ENCODE data around the gene NEURL4.
"Not testable (repeated sequence)": the region's sequence is repeated elsewhere in the genome, so short reads cannot be mapped to it uniquely, and the experiment has no call there.

The NEURL4 gene

GRCh38 chr17:7328840-7329373, at the start of gene NEURL4:
Gene NEURL4, minus strand, starts transcription at chr17:7329335. Its CDS starts 23 bp downstream, at chr17:7329312.
- peak; percentile 4 for DNase-seq

DNA sequence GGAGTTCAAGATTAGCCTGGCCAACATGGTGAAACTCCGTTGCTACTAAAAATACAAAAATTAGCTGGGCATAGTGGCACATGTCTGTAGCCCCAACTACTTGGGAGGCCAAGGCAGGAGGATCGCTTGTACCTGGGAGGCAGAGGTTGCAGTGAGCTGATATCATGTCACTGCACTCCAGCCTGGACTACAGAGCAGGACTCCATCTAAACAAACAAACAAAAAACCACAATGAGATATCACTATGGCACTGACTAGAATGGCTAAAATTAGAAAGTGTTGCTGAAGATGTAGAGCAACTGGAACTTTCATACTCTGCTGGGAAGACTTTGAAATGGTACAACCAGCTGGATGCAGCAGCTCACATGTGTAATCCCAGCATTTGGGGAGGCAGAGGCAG, 45.2 kb upstream of the NEURL4 start:
- DNase-seq = no peak

DNA sequence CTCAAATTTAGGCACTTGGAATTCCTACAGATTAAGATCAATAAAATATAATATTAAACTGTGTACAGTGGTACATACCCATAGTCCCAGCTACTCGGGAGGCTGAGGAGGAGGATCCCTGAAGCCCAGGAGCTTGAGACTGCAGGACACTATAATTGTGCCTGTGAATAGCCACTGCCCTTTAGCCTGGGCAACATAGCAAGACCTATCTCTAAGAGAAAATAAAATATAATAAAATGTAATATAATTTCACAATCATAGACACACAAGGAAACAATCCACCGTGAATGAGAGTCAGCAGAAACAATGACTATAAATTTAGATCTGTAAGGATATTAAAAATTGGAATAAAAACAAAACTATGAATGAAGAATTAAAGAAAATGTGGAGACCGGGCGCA, 41.7 kb upstream of the NEURL4 start:
- no peak for DNase-seq

DNA sequence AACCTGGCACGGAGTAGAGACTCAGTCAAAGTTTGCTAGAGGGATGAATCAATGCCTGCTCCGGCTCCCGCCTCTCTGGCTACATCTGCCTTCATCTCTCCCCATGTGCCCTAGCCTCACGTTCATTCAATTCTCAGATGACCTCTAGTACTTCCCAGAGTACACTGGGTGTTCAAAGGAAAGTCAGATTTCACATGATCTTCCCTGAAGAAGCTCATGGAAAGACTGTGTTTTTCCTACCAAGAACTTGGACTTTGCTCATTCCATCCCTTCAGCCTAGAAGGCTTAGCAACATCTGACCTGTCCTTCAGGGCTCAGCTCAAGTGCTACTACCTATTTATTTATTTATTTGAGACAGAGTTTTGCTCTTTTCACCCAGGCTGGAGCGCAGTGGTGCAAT, 40.7 kb upstream of the NEURL4 start:
- DNase-seq = no peak

DNA sequence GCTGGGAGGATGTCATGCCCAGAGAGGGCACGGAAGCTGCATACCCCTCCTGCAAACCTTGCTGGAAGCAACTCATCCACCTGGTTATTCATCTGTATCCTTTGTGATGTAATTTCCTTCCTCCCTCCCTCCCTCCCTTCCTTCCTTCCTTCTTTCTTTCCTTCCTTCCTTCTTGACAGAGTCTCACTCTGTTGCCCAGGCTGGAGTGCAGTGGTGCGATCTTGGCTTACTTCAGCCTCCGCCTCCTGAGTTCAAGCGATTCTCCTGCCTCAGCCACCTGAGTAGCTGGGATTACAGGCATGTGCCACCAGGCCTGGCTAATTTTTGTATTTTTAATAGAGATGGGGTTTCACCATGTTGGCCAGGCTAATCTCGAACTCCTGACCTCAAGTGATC, 39.5 kb upstream of the NEURL4 start:
- not testable (repeated sequence) for DNase-seq

DNA sequence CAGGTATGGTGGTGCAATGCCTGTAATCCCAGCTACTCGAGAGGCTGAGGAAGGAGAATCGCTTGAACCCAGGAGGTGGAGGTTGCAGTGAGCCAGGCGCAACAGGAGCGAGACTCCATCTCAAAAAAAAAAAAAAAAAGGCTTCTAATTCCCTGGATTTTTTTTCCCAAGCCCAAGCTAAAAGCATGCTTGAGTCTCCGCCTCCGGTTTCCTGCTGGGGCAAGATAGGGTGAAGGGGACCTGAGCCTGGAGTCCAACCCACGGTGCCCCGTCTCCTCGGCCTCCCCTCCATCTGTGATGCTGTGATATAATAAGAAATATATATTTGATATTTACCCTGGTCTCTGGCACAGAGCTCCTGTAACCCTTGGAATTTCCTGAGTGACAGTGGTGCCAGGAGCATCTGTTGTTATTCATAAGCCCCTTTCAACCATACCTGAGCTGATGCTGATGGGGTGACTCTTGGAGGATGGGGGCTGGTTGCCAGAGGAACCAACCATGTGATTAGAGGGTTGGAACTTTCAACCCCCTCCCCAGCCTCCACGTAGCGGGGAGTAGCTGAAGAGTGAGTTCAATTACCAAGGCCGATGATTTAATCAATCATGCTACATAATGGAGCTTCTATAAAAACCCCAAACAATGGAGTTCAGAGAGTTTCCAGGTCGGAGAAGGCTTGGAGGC, 38.9 kb upstream of the NEURL4 start:
- no peak for DNase-seq

GRCh38 chr17:7367083-7367482, 37.9 kb upstream of the NEURL4 start:
- no peak for DNase-seq

DNA sequence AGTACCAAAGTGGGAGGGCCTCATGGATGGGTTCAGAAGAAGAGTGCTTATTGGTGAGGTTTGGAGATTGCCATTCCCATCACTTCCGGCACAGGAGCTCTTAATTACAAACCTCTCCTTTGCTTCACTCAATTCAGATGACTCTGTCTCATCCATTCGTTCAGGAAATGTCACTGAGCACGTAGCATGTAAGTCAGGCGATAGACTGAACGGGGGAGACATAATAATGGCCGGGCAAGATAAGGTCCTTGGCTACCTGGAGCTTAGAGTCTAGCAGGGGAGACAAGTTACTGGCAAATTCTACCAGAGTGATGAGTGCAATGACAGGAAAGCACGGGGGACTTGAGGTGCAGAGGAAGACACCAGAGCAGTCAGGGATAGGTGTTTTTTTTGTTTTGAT, 36.8 kb upstream of the NEURL4 start:
- not testable (repeated sequence) for DNase-seq

GRCh38 chr17:7363311-7363710, 34.2 kb upstream of the NEURL4 start:
- no peak for DNase-seq

- no peak for DNase-seq
These were observed 32.8 kb upstream of the NEURL4 start for GRCh38 chr17:7361906-7362305.

DNA sequence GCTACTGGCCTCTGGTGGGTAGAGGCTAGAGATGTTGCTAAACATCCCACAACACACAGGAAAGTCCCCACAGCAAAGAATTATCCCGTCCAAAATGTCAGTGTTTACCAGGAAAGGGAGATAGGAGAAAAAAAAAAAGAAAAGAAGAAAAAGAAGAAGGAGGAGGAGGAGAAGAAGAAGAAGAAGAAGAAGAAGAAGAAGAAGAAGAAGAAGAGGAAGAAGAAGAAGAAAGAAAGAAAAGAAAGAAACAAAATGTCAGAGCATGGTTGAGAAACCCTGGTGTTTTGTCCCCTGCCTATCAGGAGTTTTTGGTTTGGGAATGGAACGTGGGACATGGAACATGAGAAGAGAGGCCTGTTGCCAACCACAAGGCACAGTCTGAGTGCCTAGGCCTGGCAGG, 28.2 kb upstream of the NEURL4 start:
- DNase-seq = no peak

DNA sequence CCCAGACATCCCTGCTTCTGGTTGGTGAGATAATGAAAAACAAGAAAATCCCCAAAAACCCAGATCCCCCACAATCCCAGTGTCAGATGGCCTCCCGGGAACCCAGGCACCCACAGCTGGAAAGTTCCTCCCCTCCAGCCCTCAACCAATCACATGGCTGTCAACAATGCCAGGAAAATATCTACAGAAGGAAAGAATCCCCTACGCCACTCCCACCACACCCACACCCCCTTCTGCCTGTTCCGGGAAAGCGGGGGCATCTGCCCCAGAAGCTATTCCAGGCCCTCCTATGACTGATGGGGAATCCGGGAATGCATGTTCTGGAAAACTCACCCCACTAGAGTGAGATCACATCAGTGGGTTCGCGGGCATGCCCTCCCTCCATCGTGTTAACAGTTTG, 27.6 kb upstream of the NEURL4 start:
- DNase-seq = no peak

DNA sequence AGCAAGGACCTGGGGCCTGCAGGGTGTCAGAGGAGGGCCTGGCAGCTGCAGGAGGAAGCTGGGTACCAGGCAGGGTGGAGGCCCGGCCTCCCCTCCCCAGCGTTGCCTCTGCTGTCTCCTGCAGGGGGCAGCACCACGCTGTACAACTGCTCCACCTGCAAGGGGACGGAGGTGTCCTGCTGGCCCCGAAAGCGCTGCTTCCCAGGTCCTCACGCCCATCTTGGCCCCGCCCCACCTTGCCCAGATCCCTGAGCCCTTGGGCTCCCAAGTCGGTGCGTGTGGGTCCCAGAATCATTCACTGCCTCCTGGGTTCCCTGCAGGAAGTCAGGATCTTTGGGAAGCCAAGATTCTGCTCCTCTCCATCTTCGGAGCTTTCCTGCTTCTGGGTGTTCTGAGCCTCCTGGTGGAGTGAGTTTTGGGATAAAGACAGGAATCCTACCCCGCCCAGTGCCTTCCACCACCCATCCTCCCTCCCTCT, 27.0 kb upstream of the NEURL4 start:
- peak; percentile 40 for DNase-seq

DNA sequence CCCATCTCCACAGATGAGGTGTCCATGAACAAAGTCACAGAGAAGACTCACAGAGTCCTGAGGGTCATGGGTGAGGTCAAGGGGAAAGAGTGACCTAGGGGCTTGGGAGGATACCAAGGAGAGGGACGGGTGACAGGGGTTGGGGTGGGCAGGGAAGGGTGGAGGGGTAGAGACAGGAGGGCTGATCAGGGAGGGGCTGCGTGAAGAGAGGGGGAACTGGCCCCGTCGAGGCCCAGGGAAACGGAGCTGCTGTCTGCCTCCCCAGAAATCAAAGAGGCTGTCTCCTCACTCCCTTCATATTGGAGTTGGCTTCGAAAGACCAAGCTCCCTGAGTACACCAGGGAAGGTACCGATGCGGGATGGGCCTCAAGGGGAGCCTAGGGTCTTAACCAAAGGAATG, 26.4 kb upstream of the NEURL4 start:
- DNase-seq = no peak

GRCh38 chr17:7355053-7355452, 25.9 kb upstream of the NEURL4 start, which contains the start of gene TMEM95:
Gene TMEM95, plus strand, starts transcription at chr17:7355156. Its CDS starts 49 bp downstream, at chr17:7355205.
- DNase-seq = no peak

- DNase-seq = no peak
These were observed 25.2 kb upstream of the NEURL4 start for GRCh38 chr17:7354262-7354843.

GRCh38 chr17:7352910-7353635, 23.9 kb upstream of the NEURL4 start:
- DNase-seq = no peak

DNA sequence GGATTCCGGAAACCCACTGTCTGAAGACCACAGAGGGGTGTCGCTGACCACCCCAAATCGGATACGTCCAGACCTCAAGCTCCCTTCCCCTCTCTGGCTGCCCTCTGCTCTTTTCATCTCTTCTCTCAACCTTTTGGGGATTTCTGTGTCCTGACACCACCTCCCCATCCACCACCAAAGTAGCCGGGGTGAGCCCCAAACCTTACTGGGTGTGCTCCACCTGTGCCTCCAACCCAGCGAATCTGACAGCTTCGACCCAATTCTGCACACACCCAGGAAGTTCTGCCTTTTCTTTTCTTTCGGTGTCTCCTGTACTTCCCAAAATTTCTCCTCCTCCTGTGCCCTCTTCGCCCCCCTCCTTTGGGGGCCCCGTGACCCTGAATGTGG, 23.4 kb upstream of the NEURL4 start:
- no peak for DNase-seq

DNA sequence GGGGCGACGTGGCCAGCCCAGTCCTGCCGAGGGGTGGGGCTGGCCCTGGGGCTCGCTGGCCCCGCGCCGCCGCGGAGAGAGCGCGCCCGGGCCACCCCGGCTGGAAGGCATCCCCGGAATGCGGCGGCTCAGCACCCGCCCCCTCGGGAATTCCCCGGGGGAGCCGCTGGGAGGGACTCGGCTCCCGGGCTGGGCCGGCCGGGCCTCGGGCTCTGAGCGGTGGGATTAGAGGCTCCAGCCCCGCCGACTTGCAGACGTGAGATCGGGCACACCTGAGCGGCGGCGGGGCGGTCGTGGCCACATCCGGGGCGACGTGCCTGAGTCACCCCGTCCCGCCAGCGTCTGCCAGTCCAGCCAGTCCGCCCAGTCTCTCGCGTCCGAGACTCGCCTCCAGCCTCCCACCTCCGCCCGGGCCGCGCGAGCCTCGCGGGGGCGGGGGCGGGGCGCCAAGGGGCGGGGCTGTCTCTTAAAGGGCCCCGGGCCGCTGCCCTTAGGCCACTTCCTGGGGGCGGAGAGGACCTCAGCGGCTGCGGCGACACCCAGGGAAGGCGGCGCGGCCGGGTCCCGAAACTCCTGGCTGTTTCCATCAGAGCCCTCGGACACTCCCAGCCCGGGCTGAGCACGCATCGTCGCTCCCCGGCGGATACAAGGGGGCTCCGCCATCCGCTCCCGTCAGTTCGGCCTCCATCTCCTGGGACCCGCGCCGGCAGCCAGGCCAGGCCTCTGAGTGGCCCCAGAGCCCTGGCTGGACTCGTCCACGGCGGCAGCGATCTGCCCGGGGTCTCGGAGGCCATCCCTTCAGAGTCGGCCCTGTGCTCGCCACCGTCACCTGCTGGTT, 22.7 kb upstream of the NEURL4 start, which contains the start of gene KCTD11:
Gene KCTD11 (plus strand): TSS at position 498 of the 838 bp plus-strand sequence.
- DNase-seq = peak; percentile 5

DNA sequence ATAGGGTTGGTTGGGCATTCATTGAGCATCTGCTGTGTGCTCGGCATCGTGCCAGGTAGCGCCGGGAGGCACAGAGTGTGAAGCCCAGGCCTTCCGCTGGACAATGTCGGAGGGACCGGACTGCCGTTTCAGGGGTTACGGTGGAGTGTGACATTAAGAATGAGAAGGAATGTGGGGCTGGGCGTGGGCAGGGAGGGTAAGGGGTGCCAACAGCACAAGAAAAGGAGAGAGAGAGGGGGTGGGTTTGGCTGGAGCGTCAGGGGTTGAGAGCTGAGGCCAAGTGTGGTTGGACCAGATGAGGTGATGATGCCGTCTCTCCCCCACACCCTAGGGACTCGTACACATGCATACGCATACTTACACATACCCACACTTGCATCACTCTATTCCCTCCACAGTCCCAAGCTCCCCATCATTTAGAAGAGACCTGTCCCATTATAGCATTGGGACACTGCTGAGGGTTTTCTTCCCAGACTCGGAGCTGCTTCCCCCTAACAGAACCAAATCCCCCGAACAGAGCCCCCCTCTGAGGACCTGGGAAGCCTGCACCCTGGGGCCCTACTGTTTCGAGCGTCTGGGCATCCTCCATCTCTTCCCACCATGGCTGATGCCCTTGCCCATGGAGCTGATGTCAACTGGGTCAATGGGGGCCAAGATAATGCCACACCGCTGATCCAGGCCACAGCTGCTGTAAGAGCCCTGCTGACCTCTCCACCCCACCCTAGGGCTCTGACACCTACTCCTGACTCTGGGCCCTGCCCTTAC, 19.5 kb upstream of the NEURL4 start:
- no peak for DNase-seq

DNA sequence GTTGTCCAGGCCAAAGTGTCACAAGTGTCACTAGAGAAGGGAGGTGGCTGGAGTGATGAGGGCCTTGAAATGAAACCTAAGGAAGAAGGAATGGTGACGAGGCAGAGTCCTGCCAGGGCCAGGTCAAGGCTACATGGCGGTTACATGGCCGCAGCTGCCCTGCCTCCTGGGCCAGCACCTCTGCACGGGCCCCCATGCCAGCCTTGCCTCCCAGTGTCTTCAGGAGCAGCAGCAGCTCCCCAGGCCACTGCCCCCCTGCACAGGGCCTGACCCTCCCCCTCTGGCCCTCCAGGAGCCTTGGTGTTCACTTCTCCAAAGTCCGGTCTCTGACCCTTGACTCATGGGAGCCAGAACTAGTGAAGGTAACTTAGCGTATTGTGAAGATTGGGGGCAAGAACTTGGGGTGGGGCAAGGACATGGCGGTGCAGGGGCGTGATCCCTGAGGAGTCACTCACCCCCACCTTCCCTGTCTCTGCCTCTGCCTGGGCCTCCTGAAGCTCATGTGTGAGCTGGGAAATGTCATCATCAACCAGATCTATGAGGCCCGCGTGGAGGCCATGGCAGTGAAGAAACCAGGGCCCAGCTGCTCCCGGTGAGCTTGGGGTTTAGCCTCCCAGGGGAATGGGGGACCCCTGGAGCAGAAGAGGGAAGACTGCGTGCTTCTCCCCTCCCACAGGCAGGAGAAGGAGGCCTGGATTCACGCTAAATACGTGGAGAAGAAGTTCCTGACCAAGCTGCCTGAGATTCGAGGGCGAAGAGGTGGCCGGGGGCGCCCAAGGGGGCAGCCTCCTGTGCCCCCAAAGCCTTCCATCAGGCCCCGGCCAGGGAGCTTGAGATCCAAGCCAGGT, 18.7 kb upstream of the NEURL4 start:
- no peak for DNase-seq
